ENCODE measurements around the gene DRC7. TPM values are rescaled to one million over a fixed set of nuclear protein-coding genes. Genes with fewer than 3 reads are reported as not detected.
A peak's percentile ranks its signal among the peaks of the same experiment; 100 is the strongest.

The DRC7 gene
- total and polyA plus RNA-seq, 9 of the 15 experiments (the other 6 are each of a cell fraction or from before 2014, with no cell fraction given): 0.04 to 0.33 (median 0.12) TPM; not detected in 3

- TF ChIP-seq, protein P1, sequence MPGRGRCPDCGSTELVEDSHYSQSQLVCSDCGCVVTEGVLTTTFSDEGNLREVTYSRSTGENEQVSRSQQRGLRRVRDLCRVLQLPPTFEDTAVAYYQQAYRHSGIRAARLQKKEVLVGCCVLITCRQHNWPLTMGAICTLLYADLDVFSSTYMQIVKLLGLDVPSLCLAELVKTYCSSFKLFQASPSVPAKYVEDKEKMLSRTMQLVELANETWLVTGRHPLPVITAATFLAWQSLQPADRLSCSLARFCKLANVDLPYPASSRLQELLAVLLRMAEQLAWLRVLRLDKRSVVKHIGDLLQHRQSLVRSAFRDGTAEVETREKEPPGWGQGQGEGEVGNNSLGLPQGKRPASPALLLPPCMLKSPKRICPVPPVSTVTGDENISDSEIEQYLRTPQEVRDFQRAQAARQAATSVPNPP (IDR thresholded peaks at IDR 0.05; ENCODE audit: borderline replicate concordance, insufficient read depth, insufficient read length): no peak
- TF ChIP-seq EWSR1 (IDR thresholded peaks at IDR 0.05; ENCODE audit: borderline replicate concordance, low read depth, partially characterized antibody) (no peak), MECOM (CRISPR knock-in tag; IDR thresholded peaks at IDR 0.05) (no peak), DIDO1 (tag; IDR thresholded peaks at IDR 0.05; ENCODE audit: low read depth) (no peak), SMARCC2 (IDR thresholded peaks at IDR 0.05; ENCODE audit: low read depth) (no peak), TEAD2 (tag; IDR thresholded peaks at IDR 0.05) (no peak), TBP (optimal IDR thresholded peaks at IDR 0.05; ENCODE audit: low read depth, low read length) (peak; percentile 18), SMAD1 (IDR thresholded peaks at IDR 0.05; ENCODE audit: low read depth, low read length, partially characterized antibody) (no peak), ZNF253 (CRISPR knock-in tag; conservative IDR thresholded peaks at IDR 0.05) (no peak), HIVEP1 (CRISPR knock-in tag; IDR thresholded peaks at IDR 0.05) (no peak), ZBTB17 (CRISPR knock-in tag; IDR thresholded peaks at IDR 0.05) (no peak), TEAD1 (CRISPR knock-in tag; IDR thresholded peaks at IDR 0.05) (no peak), NCOA1 (IDR thresholded peaks at IDR 0.05; ENCODE audit: low read depth) (peak; percentile 22; the same call in 1 of the 2 replicates), ZNF324 (CRISPR knock-in tag; IDR thresholded peaks at IDR 0.05) (no peak), HNRNPH1 (optimal IDR thresholded peaks at IDR 0.05; ENCODE audit: low read depth, low read length) (no peak), HNRNPL (IDR thresholded peaks at IDR 0.05; ENCODE audit: low read depth, low read length) (no peak), YY1 (IDR thresholded peaks at IDR 0.05; ENCODE audit: borderline replicate concordance in 1 of 3, control insufficient read depth in 1 of 3, extremely low read depth in 1 of 3, insufficient read depth in 3 of 3, insufficient read length in 1 of 3, insufficient replicate concordance in 2 of 3, low read depth in 1 of 3, low read length in 2 of 3) (peak in 1 of 3 experiments; percentile 46), HDAC1 (IDR thresholded peaks at IDR 0.05) (peak in 1 of 2 experiments; percentile 77; a peak in 2 of 4 replicates)
- TF ChIP-seq, protein P2, sequence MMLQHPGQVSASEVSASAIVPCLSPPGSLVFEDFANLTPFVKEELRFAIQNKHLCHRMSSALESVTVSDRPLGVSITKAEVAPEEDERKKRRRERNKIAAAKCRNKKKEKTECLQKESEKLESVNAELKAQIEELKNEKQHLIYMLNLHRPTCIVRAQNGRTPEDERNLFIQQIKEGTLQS (IDR thresholded peaks at IDR 0.05): no peak
- TF ChIP-seq, protein P2 (CRISPR knock-in tag; conservative IDR thresholded peaks at IDR 0.05): no peak
- TF ChIP-seq, protein P3, sequence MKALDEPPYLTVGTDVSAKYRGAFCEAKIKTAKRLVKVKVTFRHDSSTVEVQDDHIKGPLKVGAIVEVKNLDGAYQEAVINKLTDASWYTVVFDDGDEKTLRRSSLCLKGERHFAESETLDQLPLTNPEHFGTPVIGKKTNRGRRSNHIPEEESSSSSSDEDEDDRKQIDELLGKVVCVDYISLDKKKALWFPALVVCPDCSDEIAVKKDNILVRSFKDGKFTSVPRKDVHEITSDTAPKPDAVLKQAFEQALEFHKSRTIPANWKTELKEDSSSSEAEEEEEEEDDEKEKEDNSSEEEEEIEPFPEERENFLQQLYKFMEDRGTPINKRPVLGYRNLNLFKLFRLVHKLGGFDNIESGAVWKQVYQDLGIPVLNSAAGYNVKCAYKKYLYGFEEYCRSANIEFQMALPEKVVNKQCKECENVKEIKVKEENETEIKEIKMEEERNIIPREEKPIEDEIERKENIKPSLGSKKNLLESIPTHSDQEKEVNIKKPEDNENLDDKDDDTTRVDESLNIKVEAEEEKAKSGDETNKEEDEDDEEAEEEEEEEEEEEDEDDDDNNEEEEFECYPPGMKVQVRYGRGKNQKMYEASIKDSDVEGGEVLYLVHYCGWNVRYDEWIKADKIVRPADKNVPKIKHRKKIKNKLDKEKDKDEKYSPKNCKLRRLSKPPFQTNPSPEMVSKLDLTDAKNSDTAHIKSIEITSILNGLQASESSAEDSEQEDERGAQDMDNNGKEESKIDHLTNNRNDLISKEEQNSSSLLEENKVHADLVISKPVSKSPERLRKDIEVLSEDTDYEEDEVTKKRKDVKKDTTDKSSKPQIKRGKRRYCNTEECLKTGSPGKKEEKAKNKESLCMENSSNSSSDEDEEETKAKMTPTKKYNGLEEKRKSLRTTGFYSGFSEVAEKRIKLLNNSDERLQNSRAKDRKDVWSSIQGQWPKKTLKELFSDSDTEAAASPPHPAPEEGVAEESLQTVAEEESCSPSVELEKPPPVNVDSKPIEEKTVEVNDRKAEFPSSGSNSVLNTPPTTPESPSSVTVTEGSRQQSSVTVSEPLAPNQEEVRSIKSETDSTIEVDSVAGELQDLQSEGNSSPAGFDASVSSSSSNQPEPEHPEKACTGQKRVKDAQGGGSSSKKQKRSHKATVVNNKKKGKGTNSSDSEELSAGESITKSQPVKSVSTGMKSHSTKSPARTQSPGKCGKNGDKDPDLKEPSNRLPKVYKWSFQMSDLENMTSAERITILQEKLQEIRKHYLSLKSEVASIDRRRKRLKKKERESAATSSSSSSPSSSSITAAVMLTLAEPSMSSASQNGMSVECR (CRISPR knock-in tag; IDR thresholded peaks at IDR 0.05): no peak
These were observed at the start of gene DRC7 (continued) for GRCh38 chr16:57694725-57695679.
